CD14-positive monocyte (primary cell): Measurements from ENCODE around the gene CENPC. TPM values are rescaled to one million over a fixed set of nuclear protein-coding genes. Genes with fewer than 3 reads are reported as not detected.

ENCODE experiments used
- DNase-seq, 3 donors: peaks; one replicate each; pipeline ENCODE4 v3.0.0-alpha.2; 2011 to 2022
- H2AFZ ChIP-seq: 2 replicates; pipeline ENCODE4 v1.6.0; 2012; ENCODE audit warnings: mild to moderate bottlenecking, low read depth, low read length, inconsistent platforms; ENCODE audit not compliant: insufficient read depth, poor library complexity, severe bottlenecking
- H3K27ac ChIP-seq, 2 donors: 1 replicate in 1 of 2; 2 replicates in 1 of 2; pipeline ENCODE4 v1.5.1; 2012 to 2013; ENCODE audit warnings: low read length in 2 of 2, control low read depth in 1 of 2, inconsistent platforms in 1 of 2, low read depth in 1 of 2, mild to moderate bottlenecking in 1 of 2
- H3K27me3 ChIP-seq, 2 donors: one replicate each; pipeline versions ENCODE4 v1.6.0 to v1.6.1; 2011 to 2013; ENCODE audit warnings: low read length in 2 of 2; ENCODE audit not compliant: control insufficient read depth in 2 of 2, insufficient read depth in 2 of 2
- H3K36me3 ChIP-seq, 2 donors: replicated peaks in 1 of 2; 1 replicate in 1 of 2; 2 replicates in 1 of 2; pipeline versions ENCODE4 v1.5.1 to v1.6.1; 2012 to 2013; ENCODE audit warnings: low read length in 2 of 2, control low read depth in 1 of 2, inconsistent platforms in 1 of 2, mild to moderate bottlenecking in 1 of 2; ENCODE audit not compliant: insufficient read depth in 2 of 2, control insufficient read depth in 1 of 2
- H3K4me1 ChIP-seq, 2 donors: 1 replicate in 1 of 2; 2 replicates in 1 of 2; pipeline versions ENCODE4 v1.5.1 to v1.6.1; 2012 to 2013; ENCODE audit warnings: low read length in 2 of 2, control low read depth in 1 of 2, inconsistent platforms in 1 of 2, mild to moderate bottlenecking in 1 of 2, moderate library complexity in 1 of 2; ENCODE audit not compliant: insufficient read depth in 2 of 2, control insufficient read depth in 1 of 2
- H3K4me2 ChIP-seq: replicated peaks from 2 replicates; pipeline ENCODE3; 2012; ENCODE audit warnings: low read length, moderate library complexity, mild to moderate bottlenecking; ENCODE audit not compliant: poor library complexity, severe bottlenecking; ENCODE audit errors: extremely low read depth
- H3K4me3 ChIP-seq, 3 experiments: fragments of 200-600 bp in 1 of 3; sonication (generic) in 1 of 3; replicated peaks in 1 of 3; 1 replicate in 2 of 3; 2 replicates in 1 of 3; pipeline ENCODE4 v1.5.1; 2011 to 2013; ENCODE audit warnings: low read length in 3 of 3, mild to moderate bottlenecking in 3 of 3, control low read depth in 2 of 3, low read depth in 2 of 3, inconsistent platforms in 1 of 3, moderate library complexity in 1 of 3
- H3K79me2 ChIP-seq: 2 replicates; pipeline ENCODE4 v1.6.0; 2012; ENCODE audit warnings: mild to moderate bottlenecking, control low read depth, inconsistent platforms, low read length, moderate library complexity; ENCODE audit not compliant: insufficient read depth
- H3K9ac ChIP-seq: 2 replicates; pipeline ENCODE4 v1.6.0; 2017; ENCODE audit warnings: low read length, mild to moderate bottlenecking; ENCODE audit not compliant: insufficient read depth, poor library complexity, severe bottlenecking
- H3K9me3 ChIP-seq, 2 donors: replicated peaks in 1 of 2; 1 replicate in 1 of 2; 2 replicates in 1 of 2; pipeline versions ENCODE4 v1.5.1 to v1.6.1; 2012 to 2013; ENCODE audit warnings: low read length in 2 of 2, control low read depth in 1 of 2; ENCODE audit not compliant: control insufficient read depth in 1 of 2, insufficient read depth in 1 of 2
- H4K20me1 ChIP-seq: 2 replicates; pipeline ENCODE4 v1.6.0; 2012; ENCODE audit warnings: mild to moderate bottlenecking, low read length, control low read depth, moderate library complexity; ENCODE audit not compliant: insufficient read depth
- H3K27ac Mint-ChIP-seq, 7 donors: one replicate each; pipeline ENCODE4 v1.8.0; 2020; ENCODE audit warnings: mild to moderate bottlenecking in 7 of 7, mixed read lengths in 7 of 7, moderate library complexity in 6 of 7, inconsistent platforms in 2 of 7
- H3K27me3 Mint-ChIP-seq, 3 donors: one replicate each; pipeline ENCODE4 v1.8.0; 2021 to 2022; ENCODE audit warnings: low read depth in 3 of 3, mild to moderate bottlenecking in 3 of 3, mixed read lengths in 3 of 3, moderate library complexity in 3 of 3, inconsistent platforms in 1 of 3
- H3K36me3 Mint-ChIP-seq, 2 donors: one replicate each; pipeline ENCODE4 v1.8.0; 2020; ENCODE audit warnings: mixed read lengths in 2 of 2, inconsistent platforms in 1 of 2, mild to moderate bottlenecking in 1 of 2
- H3K4me1 Mint-ChIP-seq: one replicate; pipeline ENCODE4 v1.8.0; 2020; ENCODE audit warnings: mild to moderate bottlenecking, mixed read lengths
- H3K4me3 Mint-ChIP-seq, 2 donors: one replicate each; pipeline ENCODE4 v1.8.0; 2020; ENCODE audit warnings: mild to moderate bottlenecking in 2 of 2, mixed read lengths in 2 of 2, moderate library complexity in 1 of 2
- H3K9me3 Mint-ChIP-seq, 7 donors: one replicate each; pipeline ENCODE4 v1.8.0; 2020 to 2022; ENCODE audit warnings: mixed read lengths in 7 of 7, mild to moderate bottlenecking in 6 of 7, moderate library complexity in 6 of 7, inconsistent platforms in 2 of 7
- CTCF ChIP-seq: fragments of 200-600 bp; IDR thresholded peaks from one replicate; pipeline ENCODE4 v1.8.0; 2022; ENCODE audit warnings: antibody characterized with exemption, mild to moderate bottlenecking
- WGBS: methylation state at CpG from one replicate; pipeline ENCODE4 v1.1.5; 2013; ENCODE audit warnings: missing lambda C conversion rate; ENCODE audit not compliant: insufficient coverage; 5-methylcytosine and 5-hydroxymethylcytosine counted together
- intact Hi-C, 2 donors: fragments of 100-400 bp; cut with micrococcal nuclease; formaldehyde crosslinking; loops; one replicate each; pipeline versions ENCODE4 v1.15.0 to v1.15.1; 2023
- polyA plus RNA-seq, 3 donors: library from polyadenylated mRNA; depleted of rRNA in 1 of 3; unstranded in 2 of 3; stranded (reverse) in 1 of 3; fragments of 300-500 nt in 2 of 3; fragments of >200 nt in 1 of 3; fragmentation: Illumina TruSeq in 2 of 3; gene quantifications; 1 replicate in 2 of 3; 2 replicates in 1 of 3; pipeline ENCODE4 v1.2.3, GENCODE V29; 2012 to 2021

The CENPC gene
- polyA plus RNA-seq, 3 donors, result 6.3 to 7.2 (median 6.7) TPM

- no peak overlapping the region for H2AFZ ChIP-seq
- Mint-ChIP-seq H3K36me3 (peaks cover 62 to 73% of the 10 kb centered on the region in 2 donors), H3K4me1 (peaks cover 21% of the 10 kb centered on the region), H3K27me3 (no peaks in the 10 kb centered on the region), H3K9me3 (peaks cover 0 to 3% (median 1%) of the 10 kb centered on the region in 7 donors), H3K4me3 (no peak overlapping the region), H3K27ac (no peak overlapping the region)
- no peak overlapping the region for H3K4me2 ChIP-seq
- intact Hi-C loops, result loop anchor here in 1 of 2 donors (10.0 kb wide), 1 partner anchor 155 kb away; no protein-coding TSS in a partner anchor
- no peak for DNase-seq
- no peaks in the 10 kb centered on the region for H3K9me3 ChIP-seq
- H4K20me1 ChIP-seq, result no peaks in the 10 kb centered on the region
- H3K9ac ChIP-seq, result no peak overlapping the region
- H3K36me3 ChIP-seq, result peaks cover 65 to 83% of the 10 kb centered on the region in 2 donors
- WGBS, result no CpG with 5 or more reads among the region's 1 CpG
- peaks cover 72% of the 10 kb centered on the region for H3K79me2 ChIP-seq
- no peak overlapping the region for H3K4me3 ChIP-seq
- TF ChIP-seq CTCF, result no peak
- no peak overlapping the region for H3K27ac ChIP-seq
- H3K4me1 ChIP-seq, result peaks cover 9 to 11% of the 10 kb centered on the region in 2 donors
- H3K27me3 ChIP-seq, result no peaks in the 10 kb centered on the region
These were observed 5.5 kb downstream of the CENPC start for GRCh38 chr4:67539830-67540229.

GRCh38 chr4:67535280-67535840 lies 9.9 kb downstream of the CENPC start:
- no peak overlapping the region for H2AFZ ChIP-seq
- Mint-ChIP-seq H3K9me3 (peaks cover 9 to 21% (median 17%) of the 10 kb centered on the region in 7 donors), H3K4me1 (peaks cover 1% of the 10 kb centered on the region), H3K27me3 (no peaks in the 10 kb centered on the region), H3K36me3 (peaks cover 80 to 94% of the 10 kb centered on the region in 2 donors), H3K4me3 (no peak overlapping the region), H3K27ac (no peak overlapping the region)
- H3K9ac ChIP-seq, result no peak overlapping the region
- WGBS, result no CpG with 5 or more reads among the region's 2 CpGs
- DNase-seq, result no peak
- H3K36me3 ChIP-seq, result peaks cover 89 to 93% of the 10 kb centered on the region in 2 donors
- H3K27ac ChIP-seq, result no peak overlapping the region
- no peaks in the 10 kb centered on the region for H3K27me3 ChIP-seq
- TF ChIP-seq CTCF, result no peak
- no peak overlapping the region for H3K4me3 ChIP-seq
- intact Hi-C loops, result no loop called here
- H3K79me2 ChIP-seq, result peaks cover 59% of the 10 kb centered on the region
- no peak overlapping the region for H3K4me2 ChIP-seq
- H3K4me1 ChIP-seq, result no peaks in the 10 kb centered on the region
- H3K9me3 ChIP-seq, result peaks cover 10 to 14% of the 10 kb centered on the region in 2 donors
- H4K20me1 ChIP-seq, result no peaks in the 10 kb centered on the region
